KOPT-K1 (cell line): ENCODE measurements around the gene CARHSP1.
"Not testable (repeated sequence)": the region's sequence is repeated elsewhere in the genome, so short reads cannot be mapped to it uniquely, and the experiment has no call there.

Experiments used
- H3K27ac ChIP-seq: fragments of 200-600 bp; sonication (generic); 2 replicates; pipeline ENCODE4 v1.5.1; 2016; ENCODE audit warnings: antibody characterized with exemption, mild to moderate bottlenecking, low read depth, low read length; ENCODE audit not compliant: poor library complexity, severe bottlenecking
- H3K36me3 ChIP-seq: fragments of 200-600 bp; sonication (generic); 2 replicates; pipeline ENCODE4 v1.5.1; 2017; ENCODE audit warnings: antibody characterized with exemption, mild to moderate bottlenecking, low read length, moderate library complexity; ENCODE audit not compliant: insufficient read depth
- H3K9me3 ChIP-seq: fragments of 200-600 bp; sonication (generic); 2 replicates; pipeline ENCODE4 v1.5.1; 2017; ENCODE audit warnings: antibody characterized with exemption, low read length, mild to moderate bottlenecking; ENCODE audit not compliant: insufficient read depth, poor library complexity, severe bottlenecking

CARHSP1 gene

GRCh38 chr16:8885674-8886592 lies 17.1 kb upstream of the CARHSP1 start:
- H3K36me3 ChIP-seq: peaks cover 39% of the 10 kb centered on the region
- H3K9me3 ChIP-seq: no peaks in the 10 kb centered on the region
- no peak overlapping the region for H3K27ac ChIP-seq

GRCh38 chr16:8882725-8883377 lies 14.0 kb upstream of the CARHSP1 start:
- no peaks in the 10 kb centered on the region for H3K9me3 ChIP-seq

GRCh38 chr16:8882041-8882617 lies 13.3 kb upstream of the CARHSP1 start, which contains the start of gene LITAFD:
LITAFD (plus strand) TSS chr16:8882351; CDS start chr16:8884356, 2,005 bp downstream.
- Histone ChIP-seq H3K9me3 (no peaks in the 10 kb centered on the region), H3K36me3 (peaks cover 1% of the 10 kb centered on the region), H3K27ac (no peak within 1 kb of the TSS)

More at GRCh38 chr16:8882725-8883377, 14.0 kb upstream of the CARHSP1 start:
- Histone ChIP-seq H3K36me3 (peaks cover 8% of the 10 kb centered on the region), H3K27ac (no peak overlapping the region)

- Histone ChIP-seq H3K9me3 (no peaks in the 10 kb centered on the region), H3K36me3 (no peaks in the 10 kb centered on the region), H3K27ac (no peak overlapping the region)
Measured at GRCh38 chr16:8880839-8881510, 12.2 kb upstream of the CARHSP1 start.

- no peaks in the 10 kb centered on the region for H3K36me3 ChIP-seq
- H3K9me3 ChIP-seq: no peaks in the 10 kb centered on the region
- no peak overlapping the region for H3K27ac ChIP-seq
Measured at GRCh38 chr16:8878523-8878911, 9.7 kb upstream of the CARHSP1 start.

- Histone ChIP-seq H3K9me3 (no peaks in the 10 kb centered on the region), H3K27ac (no peak overlapping the region), H3K36me3 (no peaks in the 10 kb centered on the region)
Measured at GRCh38 chr16:8877894-8878522, 9.2 kb upstream of the CARHSP1 start.

GRCh38 chr16:8875317-8875716 lies 6.5 kb upstream of the CARHSP1 start:
- H3K9me3 ChIP-seq, H3K27ac ChIP-seq, H3K36me3 ChIP-seq: not testable (repeated sequence)

GRCh38 chr16:8874388-8874787 lies 5.6 kb upstream of the CARHSP1 start:
- Histone ChIP-seq H3K27ac (no peak overlapping the region), H3K36me3 (no peaks in the 10 kb centered on the region), H3K9me3 (no peaks in the 10 kb centered on the region)

GRCh38 chr16:8873866-8874195 lies 5.0 kb upstream of the CARHSP1 start:
- not testable (repeated sequence) for H3K36me3 ChIP-seq, H3K9me3 ChIP-seq, H3K27ac ChIP-seq

GRCh38 chr16:8872967-8873865 lies 4.4 kb upstream of the CARHSP1 start:
- Histone ChIP-seq H3K36me3 (no peaks in the 10 kb centered on the region), H3K9me3 (no peaks in the 10 kb centered on the region), H3K27ac (no peak overlapping the region)

GRCh38 chr16:8872071-8872470 lies 3.3 kb upstream of the CARHSP1 start:
- H3K27ac ChIP-seq: peak overlapping the region; percentile 92

GRCh38 chr16:8869988-8870241 lies 1.1 kb upstream of the CARHSP1 start:
- H3K36me3 ChIP-seq: peaks cover 15% of the 10 kb centered on the region
- H3K27ac ChIP-seq: peak overlapping the region; percentile 92

More at GRCh38 chr16:8872071-8872470, 3.3 kb upstream of the CARHSP1 start:
- Histone ChIP-seq H3K36me3 (no peaks in the 10 kb centered on the region), H3K9me3 (no peaks in the 10 kb centered on the region)

GRCh38 chr16:8869212-8869987 lies 594 bp upstream of the CARHSP1 start:
- H3K9me3 ChIP-seq: no peaks in the 10 kb centered on the region

More at GRCh38 chr16:8869988-8870241, 1.1 kb upstream of the CARHSP1 start:
- H3K9me3 ChIP-seq: not testable (repeated sequence)

More at GRCh38 chr16:8869212-8869987, 594 bp upstream of the CARHSP1 start:
- H3K27ac ChIP-seq: peak overlapping the region; percentile 92
- H3K36me3 ChIP-seq: peaks cover 20% of the 10 kb centered on the region
